Esophagus muscularis mucosa (tissue), 4 donors: ENCODE results near the gene CALCOCO1. TPM values are rescaled to one million over a fixed set of nuclear protein-coding genes. Genes with fewer than 3 reads are reported as not detected.

ENCODE experiments used
- DNase-seq: peaks from one replicate; pipeline ENCODE4 v3.0.0-alpha.2; 2017; ENCODE audit errors: extremely low spot score
- H3K27ac ChIP-seq, 4 donors: fragments of 200-600 bp; sonication (generic); replicated peaks in 1 of 4; 1 replicate in 3 of 4; 2 replicates in 1 of 4; pipeline ENCODE4 v1.5.1; 2016 to 2019; ENCODE audit warnings: mild to moderate bottlenecking in 1 of 4
- H3K27me3 ChIP-seq, 4 donors: fragments of 200-600 bp; sonication (generic); one replicate each; pipeline versions ENCODE4 v1.5.1 to v1.6.0; 2016 to 2019
- H3K36me3 ChIP-seq, 4 donors: fragments of 200-600 bp; sonication (generic); one replicate each; pipeline ENCODE4 v1.5.1; 2016 to 2019
- H3K4me1 ChIP-seq, 4 donors: fragments of 200-600 bp; sonication (generic); one replicate each; pipeline ENCODE4 v1.5.1; 2016 to 2019
- H3K4me3 ChIP-seq, 4 donors: fragments of 200-600 bp; sonication (generic); 1 replicate in 2 of 4; 2 replicates in 2 of 4; pipeline ENCODE4 v1.5.1; 2016 to 2019; ENCODE audit warnings: mild to moderate bottlenecking in 4 of 4, moderate library complexity in 1 of 4
- H3K9me3 ChIP-seq, 4 donors: fragments of 200-600 bp; sonication (generic); 1 replicate in 3 of 4; 2 replicates in 1 of 4; pipeline ENCODE4 v1.5.1; 2016 to 2019
- EP300 ChIP-seq: sonication (generic); formaldehyde crosslinking; IDR thresholded peaks from one replicate; pipeline ENCODE4 v1.6.1; 2017; ENCODE audit warnings: antibody characterized with exemption
- POLR2A ChIP-seq: fragments of 450-650 bp; IDR thresholded peaks from one replicate; pipeline ENCODE4 v1.6.1; 2017; ENCODE audit warnings: antibody characterized with exemption, moderate library complexity, mild to moderate bottlenecking, low read depth
- POLR2AphosphoS5 ChIP-seq, 2 donors: sonication (generic); formaldehyde crosslinking; IDR thresholded peaks; one replicate each; pipeline ENCODE4 v1.6.1; 2017; ENCODE audit warnings: antibody characterized with exemption in 2 of 2
- WGBS: methylation state at CpG from one replicate; pipeline ENCODE4 v1.1.5; 2018; 5-methylcytosine and 5-hydroxymethylcytosine counted together
- intact Hi-C: fragments of 100-400 bp; cut with DNase I; formaldehyde crosslinking; loops from one replicate; pipeline ENCODE4 v1.15.1; 2023
- total RNA-seq, 4 donors: library from RNA; depleted of rRNA; stranded (reverse); fragments of >200 nt; gene quantifications; one replicate each; pipeline versions ENCODE4 v1.1.0 to v1.2.1, GENCODE V29; 2016
- TF ChIP-seq, protein P1 (sequence below), 3 experiments: fragments of 200-600 bp in 2 of 3; fragments of 450-650 bp in 1 of 3; sonication (generic) in 2 of 3; IDR thresholded peaks; one replicate each; pipeline ENCODE4 v1.5.1; 2017 to 2019; ENCODE audit warnings: antibody characterized with exemption in 3 of 3, mild to moderate bottlenecking in 2 of 3, moderate library complexity in 1 of 3

CALCOCO1 gene
- total RNA-seq, 4 donors from 2014 or later: 252 to 487 (median 347) TPM

DNA sequence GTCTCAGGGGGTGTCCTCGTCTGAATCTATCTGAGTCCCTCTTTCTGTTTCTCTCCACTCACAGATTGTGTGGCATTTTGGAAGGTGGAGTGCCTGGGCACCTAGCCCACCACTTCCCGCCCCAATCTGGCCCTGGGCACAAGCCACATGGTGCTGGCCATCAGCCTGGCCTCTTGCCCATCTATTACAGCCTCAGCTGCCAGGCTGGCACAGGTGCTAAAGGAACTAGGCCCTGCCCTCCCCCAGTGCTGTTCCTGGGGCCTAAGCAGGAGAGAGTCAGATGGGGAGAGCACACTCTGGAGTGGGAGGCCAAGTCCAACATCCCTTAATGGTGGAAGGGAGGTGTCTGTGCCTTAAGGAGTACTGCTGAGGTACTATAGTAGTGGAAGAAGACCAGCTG is 8.3 kb upstream of the CALCOCO1 start:
- H3K9me3 ChIP-seq: no peaks in the 10 kb centered on the region
- H3K27me3 ChIP-seq: peaks cover 2 to 54% (median 35%) of the 10 kb centered on the region in 4 donors
- WGBS: 79% methylated on average over 2 of the region's 2 CpGs
- intact Hi-C loops: no loop called here
- peaks cover 11 to 24% (median 22%) of the 10 kb centered on the region in 4 donors for H3K4me1 ChIP-seq
- H3K4me3 ChIP-seq: no peak overlapping the region
- no peak for DNase-seq
- no peak overlapping the region for H3K27ac ChIP-seq
- TF ChIP-seq EP300: no peak
- TF ChIP-seq POLR2AphosphoS5 (IDR thresholded peaks at IDR 0.05): no peak
- no peaks in the 10 kb centered on the region for H3K36me3 ChIP-seq

DNA sequence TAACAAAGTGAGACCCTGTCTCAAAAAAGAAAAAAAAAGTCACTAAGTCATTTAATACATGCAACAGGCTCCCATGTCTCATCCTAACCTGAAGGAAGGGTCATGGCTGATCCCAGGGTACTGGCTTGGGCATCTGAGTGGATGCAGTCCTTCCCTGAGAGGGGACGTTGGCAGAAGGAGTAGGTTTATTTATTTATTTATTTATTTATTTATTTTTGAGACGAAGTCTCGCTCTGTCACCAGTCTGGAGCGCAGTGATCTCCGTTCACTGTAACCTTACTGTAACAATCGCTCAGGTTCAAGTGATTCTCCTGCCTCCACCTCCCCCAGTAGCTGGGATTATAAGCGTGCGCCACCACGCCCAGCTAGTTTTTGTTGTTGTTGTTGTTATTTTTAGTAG is 7.2 kb upstream of the CALCOCO1 start:
- Histone ChIP-seq H3K36me3 (no peaks in the 10 kb centered on the region), H3K27me3 (peaks cover 2 to 42% (median 24%) of the 10 kb centered on the region in 4 donors), H3K4me1 (peaks cover 4 to 14% (median 13%) of the 10 kb centered on the region in 4 donors), H3K4me3 (no peak overlapping the region), H3K27ac (no peak overlapping the region), H3K9me3 (no peaks in the 10 kb centered on the region)
- TF ChIP-seq, protein P1, sequence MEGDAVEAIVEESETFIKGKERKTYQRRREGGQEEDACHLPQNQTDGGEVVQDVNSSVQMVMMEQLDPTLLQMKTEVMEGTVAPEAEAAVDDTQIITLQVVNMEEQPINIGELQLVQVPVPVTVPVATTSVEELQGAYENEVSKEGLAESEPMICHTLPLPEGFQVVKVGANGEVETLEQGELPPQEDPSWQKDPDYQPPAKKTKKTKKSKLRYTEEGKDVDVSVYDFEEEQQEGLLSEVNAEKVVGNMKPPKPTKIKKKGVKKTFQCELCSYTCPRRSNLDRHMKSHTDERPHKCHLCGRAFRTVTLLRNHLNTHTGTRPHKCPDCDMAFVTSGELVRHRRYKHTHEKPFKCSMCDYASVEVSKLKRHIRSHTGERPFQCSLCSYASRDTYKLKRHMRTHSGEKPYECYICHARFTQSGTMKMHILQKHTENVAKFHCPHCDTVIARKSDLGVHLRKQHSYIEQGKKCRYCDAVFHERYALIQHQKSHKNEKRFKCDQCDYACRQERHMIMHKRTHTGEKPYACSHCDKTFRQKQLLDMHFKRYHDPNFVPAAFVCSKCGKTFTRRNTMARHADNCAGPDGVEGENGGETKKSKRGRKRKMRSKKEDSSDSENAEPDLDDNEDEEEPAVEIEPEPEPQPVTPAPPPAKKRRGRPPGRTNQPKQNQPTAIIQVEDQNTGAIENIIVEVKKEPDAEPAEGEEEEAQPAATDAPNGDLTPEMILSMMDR (IDR thresholded peaks at IDR 0.05): no peak
- TF ChIP-seq EP300: no peak
- no peak for TF ChIP-seq POLR2A
- no peak for TF ChIP-seq POLR2AphosphoS5 (IDR thresholded peaks at IDR 0.05)
- intact Hi-C loops: no loop called here
- WGBS: 86% methylated on average over 9 of the region's 9 CpGs
- no peak for DNase-seq

DNA sequence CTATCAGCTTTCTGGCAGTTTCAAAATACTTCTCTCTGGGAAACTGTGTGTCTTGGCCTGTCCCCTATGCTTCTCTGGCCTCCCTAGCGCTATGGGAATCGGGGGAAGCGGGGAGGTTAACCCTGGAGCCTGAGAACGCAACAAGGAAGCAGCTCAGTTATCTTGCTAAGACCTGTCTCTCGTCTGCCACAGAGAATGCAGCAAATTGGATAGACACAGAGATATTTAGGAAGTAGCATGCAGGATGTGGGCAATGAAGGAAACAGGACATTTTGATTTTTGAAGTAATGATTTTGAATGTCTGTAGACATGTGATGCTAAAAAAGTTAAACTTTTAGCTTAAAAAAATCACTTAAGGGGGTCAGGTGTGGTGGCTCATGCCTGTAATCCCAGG is 6.6 kb upstream of the CALCOCO1 start:
- Histone ChIP-seq H3K4me3 (no peak overlapping the region), H3K9me3 (no peaks in the 10 kb centered on the region), H3K27me3 (peaks cover 2 to 36% (median 18%) of the 10 kb centered on the region in 4 donors), H3K27ac (no peak overlapping the region), H3K4me1 (peaks cover 0 to 8% (median 7%) of the 10 kb centered on the region in 4 donors), H3K36me3 (no peaks in the 10 kb centered on the region)
- no peak for DNase-seq
- TF ChIP-seq POLR2AphosphoS5 (IDR thresholded peaks at IDR 0.05) (no peak), POLR2A (no peak), EP300 (no peak)
- TF ChIP-seq, protein P1 (IDR thresholded peaks at IDR 0.05): no peak
- intact Hi-C loops: no loop called here
- 59% methylated on average over 5 of the region's 5 CpGs for WGBS

DNA sequence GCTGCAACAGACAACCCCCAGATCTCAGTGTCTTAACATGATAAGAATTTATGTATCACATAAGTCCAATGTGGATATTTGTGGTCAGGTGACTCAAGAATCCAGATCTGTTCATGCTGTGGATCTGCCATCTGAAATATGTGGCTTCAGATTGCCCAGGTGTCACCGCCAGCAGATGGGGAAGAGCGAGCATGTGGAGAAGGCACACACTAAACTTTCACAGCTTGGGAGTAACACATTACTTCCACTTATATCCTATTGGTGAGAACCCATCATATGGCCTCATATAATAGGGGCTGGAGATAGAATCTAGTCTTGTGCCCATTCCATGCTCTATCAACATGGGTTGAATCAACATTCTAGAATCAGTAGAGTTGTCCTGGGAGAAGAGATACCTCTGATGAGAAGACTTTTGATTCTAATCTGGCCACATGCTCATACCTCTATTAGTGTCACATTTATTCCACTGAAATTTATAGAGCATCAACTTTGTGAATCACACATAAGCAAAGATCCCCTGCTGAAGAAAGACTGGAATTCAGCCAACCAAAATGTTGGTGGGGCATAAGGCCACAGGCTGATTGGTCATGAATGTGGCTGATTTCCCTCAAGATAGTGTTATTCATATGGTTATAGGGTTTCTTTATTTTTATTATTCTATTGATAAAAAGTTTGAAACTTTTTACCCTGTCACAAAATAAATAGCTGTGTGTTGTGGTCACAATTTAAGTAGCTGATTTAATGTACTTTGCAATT is 6.0 kb upstream of the CALCOCO1 start:
- no peak for DNase-seq
- H3K27me3 ChIP-seq: peaks cover 0 to 30% (median 12%) of the 10 kb centered on the region in 4 donors
- no peak overlapping the region for H3K4me3 ChIP-seq
- H3K4me1 ChIP-seq: peaks cover 0 to 2% (median 1%) of the 10 kb centered on the region in 4 donors
- intact Hi-C loops: no loop called here
- no peaks in the 10 kb centered on the region for H3K9me3 ChIP-seq
- no peaks in the 10 kb centered on the region for H3K36me3 ChIP-seq
- 100% methylated on average over 2 of the region's 2 CpGs for WGBS
- H3K27ac ChIP-seq: no peak overlapping the region
- TF ChIP-seq POLR2AphosphoS5 (IDR thresholded peaks at IDR 0.05): no peak
- TF ChIP-seq EP300: no peak
- TF ChIP-seq, protein P1 (IDR thresholded peaks at IDR 0.05): no peak

DNA sequence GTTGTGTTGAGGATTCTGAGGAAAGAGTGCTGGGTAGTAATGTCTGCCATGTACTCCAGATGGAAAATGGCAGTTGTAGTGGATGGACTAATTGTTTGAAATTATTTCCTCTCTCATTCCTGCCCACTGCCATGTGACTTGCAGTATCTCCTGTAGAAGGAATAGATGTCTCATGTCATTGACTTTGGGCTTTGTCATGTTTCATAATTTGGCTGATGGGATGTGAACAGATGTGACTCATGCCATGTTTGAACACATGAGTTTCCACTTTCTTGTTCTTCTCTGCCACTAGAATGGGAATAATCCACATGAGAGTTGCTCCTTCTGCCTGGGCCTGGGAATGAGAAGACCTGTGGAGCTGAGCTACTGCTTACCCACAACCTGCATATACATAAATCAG is 2.4 kb upstream of the CALCOCO1 start:
- TF ChIP-seq, protein P1 (IDR thresholded peaks at IDR 0.05): no peak
- TF ChIP-seq POLR2A: no peak
- no peak for TF ChIP-seq EP300
- no peak for TF ChIP-seq POLR2AphosphoS5 (IDR thresholded peaks at IDR 0.05)
- Histone ChIP-seq H3K27me3 (no peaks in the 10 kb centered on the region), H3K36me3 (peaks cover 0 to 8% (median 4%) of the 10 kb centered on the region in 4 donors), H3K4me3 (no peak overlapping the region), H3K9me3 (no peaks in the 10 kb centered on the region), H3K27ac (no peak overlapping the region), H3K4me1 (peaks cover 14 to 28% (median 23%) of the 10 kb centered on the region in 4 donors)
- intact Hi-C loops: no loop called here
- DNase-seq: no peak
